Fibroblast of lung (primary cell): Measurements from ENCODE around the gene NAV3.

ENCODE experiments used
- CTCF ChIP-seq, 2 donors: IDR thresholded peaks in 1 of 2; conservative IDR thresholded peaks in 1 of 2; 1 replicate in 1 of 2; 2 replicates in 1 of 2; pipeline ENCODE4 v1.5.1; 2011 to 2012; ENCODE audit warnings: low read length in 2 of 2, control low read depth in 1 of 2, inconsistent platforms in 1 of 2, low read depth in 1 of 2, mild to moderate bottlenecking in 1 of 2
- EZH2 ChIP-seq: IDR thresholded peaks from 2 replicates; pipeline ENCODE4 v1.5.1; 2012; ENCODE audit warnings: low read length, control low read depth, mild to moderate bottlenecking; ENCODE audit errors: missing control alignments

GRCh38 chr12:78249578-78249977 is 418.9 kb downstream of the NAV3 start:
- no peak for TF ChIP-seq EZH2
- no peak for TF ChIP-seq CTCF (conservative IDR thresholded peaks at IDR 0.05 in 1 of 2, IDR thresholded peaks at IDR 0.05 in 1 of 2; ENCODE audit: low read depth in 1 of 2, low read length in 2 of 2)
